HG02885 (cell line): ENCODE data around the gene SART3.

ENCODE experiments used
- ATAC-seq: cut with Tn5 transposase; IDR thresholded peaks from one replicate; pipeline ENCODE4 v1.9.1; 2021; ENCODE audit warnings: mild to moderate bottlenecking; ENCODE audit not compliant: unreplicated experiment, poor library complexity

The SART3 gene

GRCh38 chr12:108560752-108561719, at the start of gene SART3:
TSS of gene SART3 (minus strand) at chr12:108561173. CDS start at chr12:108561154, 19 bp downstream.
- peak; percentile 38 for ATAC-seq

GRCh38 chr12:108610336-108610815, 49.4 kb upstream of the SART3 start:
- ATAC-seq = no peak

- ATAC-seq = no peak
These were observed 48.8 kb upstream of the SART3 start for GRCh38 chr12:108609537-108610335.

GRCh38 chr12:108608616-108609015, 47.6 kb upstream of the SART3 start:
- no peak for ATAC-seq

- no peak for ATAC-seq
These were observed 47.1 kb upstream of the SART3 start for GRCh38 chr12:108607981-108608600.

GRCh38 chr12:108606492-108606891, 45.5 kb upstream of the SART3 start:
- ATAC-seq = no peak

GRCh38 chr12:108605690-108606406, 44.9 kb upstream of the SART3 start:
- no peak for ATAC-seq

- ATAC-seq = no peak
These were observed 44.2 kb upstream of the SART3 start for GRCh38 chr12:108605000-108605689.

- no peak for ATAC-seq
These were observed 43.4 kb upstream of the SART3 start for GRCh38 chr12:108604208-108604941.

- ATAC-seq = no peak
These were observed 42.8 kb upstream of the SART3 start for GRCh38 chr12:108603743-108604142.

GRCh38 chr12:108602976-108603704, 42.2 kb upstream of the SART3 start:
- no peak for ATAC-seq

GRCh38 chr12:108602209-108602705, 41.3 kb upstream of the SART3 start:
- no peak for ATAC-seq

- ATAC-seq = no peak
These were observed 39.7 kb upstream of the SART3 start for GRCh38 chr12:108600702-108601007.

- ATAC-seq = no peak
These were observed 39.2 kb upstream of the SART3 start for GRCh38 chr12:108599948-108600701.

GRCh38 chr12:108599541-108599940, 38.6 kb upstream of the SART3 start:
- ATAC-seq = no peak

- ATAC-seq = no peak
These were observed 37.7 kb upstream of the SART3 start for GRCh38 chr12:108598553-108599250.
